SK-N-SH (cell line): ENCODE measurements around the gene ACSL6.

Source experiments
- CTCF ChIP-seq: fragments of 200-600 bp; sonication (generic); IDR thresholded peaks from 2 replicates; pipeline ENCODE4 v1.6.1; 2017; ENCODE audit warnings: antibody characterized with exemption, mild to moderate bottlenecking, moderate library complexity
- SIN3A ChIP-seq: IDR thresholded peaks from 2 replicates; pipeline ENCODE4 v1.6.1; 2012; ENCODE audit warnings: low read depth, mild to moderate bottlenecking, low read length, moderate library complexity, borderline replicate concordance
- YY1 ChIP-seq: IDR thresholded peaks from 2 replicates; pipeline ENCODE4 v1.4.0; 2012; ENCODE audit warnings: low read depth, mild to moderate bottlenecking
- TF ChIP-seq, protein P1 (sequence below): IDR thresholded peaks from 2 replicates; pipeline ENCODE4 v1.4.0; 2012; ENCODE audit warnings: low read depth

DNA sequence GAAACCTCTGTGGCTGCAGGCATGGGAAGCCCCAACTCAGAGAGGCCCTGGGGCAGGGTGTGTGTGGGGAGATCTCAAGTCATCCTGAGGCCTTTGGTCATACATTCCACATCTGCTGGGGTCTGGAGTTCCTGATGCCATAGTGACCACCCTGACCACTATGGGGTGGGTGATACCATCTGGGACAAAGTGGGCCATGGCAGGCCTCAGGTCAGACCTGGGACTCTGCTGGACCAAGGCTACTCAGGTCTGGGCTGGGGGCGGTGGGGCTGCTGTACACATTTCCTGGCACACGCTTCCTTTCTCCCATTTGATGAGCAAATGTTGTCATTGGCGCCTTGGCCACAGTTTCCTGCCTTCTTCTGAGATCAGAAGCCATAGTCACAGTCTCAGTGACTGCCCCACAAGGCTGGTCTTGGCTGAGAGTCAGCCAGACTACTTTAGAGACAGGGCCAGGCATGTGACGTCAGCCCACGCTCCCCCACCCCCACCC lies 15.1 kb upstream of the ACSL6 start:
- TF ChIP-seq YY1 (no peak), CTCF (no peak), SIN3A (no peak)
- TF ChIP-seq, protein P1, sequence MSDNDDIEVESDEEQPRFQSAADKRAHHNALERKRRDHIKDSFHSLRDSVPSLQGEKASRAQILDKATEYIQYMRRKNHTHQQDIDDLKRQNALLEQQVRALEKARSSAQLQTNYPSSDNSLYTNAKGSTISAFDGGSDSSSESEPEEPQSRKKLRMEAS: no peak
